LNCaP clone FGC (cell line): ENCODE measurements around the gene TMEM87B.

Source experiments
- DNase-seq: peaks from one replicate; pipeline ENCODE4 v3.0.0-alpha.2; 2011; ENCODE audit warnings: low read depth
- H3K4me3 ChIP-seq: 2 replicates; pipeline ENCODE4 v1.5.1; 2011; ENCODE audit warnings: mild to moderate bottlenecking, low read depth, low read length, control low read depth
- TF ChIP-seq, protein P1 (sequence below): IDR thresholded peaks from 2 replicates; pipeline ENCODE4 v1.5.1; 2012; ENCODE audit warnings: mild to moderate bottlenecking; ENCODE audit not compliant: control insufficient read depth, insufficient read depth; ENCODE audit errors: extremely low read depth

TMEM87B gene

GRCh38 chr2:112162956-112163355 is 107.9 kb downstream of the TMEM87B start:
- TF ChIP-seq, protein P1, sequence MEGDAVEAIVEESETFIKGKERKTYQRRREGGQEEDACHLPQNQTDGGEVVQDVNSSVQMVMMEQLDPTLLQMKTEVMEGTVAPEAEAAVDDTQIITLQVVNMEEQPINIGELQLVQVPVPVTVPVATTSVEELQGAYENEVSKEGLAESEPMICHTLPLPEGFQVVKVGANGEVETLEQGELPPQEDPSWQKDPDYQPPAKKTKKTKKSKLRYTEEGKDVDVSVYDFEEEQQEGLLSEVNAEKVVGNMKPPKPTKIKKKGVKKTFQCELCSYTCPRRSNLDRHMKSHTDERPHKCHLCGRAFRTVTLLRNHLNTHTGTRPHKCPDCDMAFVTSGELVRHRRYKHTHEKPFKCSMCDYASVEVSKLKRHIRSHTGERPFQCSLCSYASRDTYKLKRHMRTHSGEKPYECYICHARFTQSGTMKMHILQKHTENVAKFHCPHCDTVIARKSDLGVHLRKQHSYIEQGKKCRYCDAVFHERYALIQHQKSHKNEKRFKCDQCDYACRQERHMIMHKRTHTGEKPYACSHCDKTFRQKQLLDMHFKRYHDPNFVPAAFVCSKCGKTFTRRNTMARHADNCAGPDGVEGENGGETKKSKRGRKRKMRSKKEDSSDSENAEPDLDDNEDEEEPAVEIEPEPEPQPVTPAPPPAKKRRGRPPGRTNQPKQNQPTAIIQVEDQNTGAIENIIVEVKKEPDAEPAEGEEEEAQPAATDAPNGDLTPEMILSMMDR = no peak
- DNase-seq = no peak
- no peak overlapping the region for H3K4me3 ChIP-seq

- no peak overlapping the region for H3K4me3 ChIP-seq
- TF ChIP-seq, protein P1 = no peak
- no peak for DNase-seq
Observed at GRCh38 chr2:112163541-112163981, 108.5 kb downstream of the TMEM87B start.

GRCh38 chr2:112164876-112165275 is 109.8 kb downstream of the TMEM87B start:
- TF ChIP-seq, protein P1 = no peak
- H3K4me3 ChIP-seq = no peak overlapping the region
- no peak for DNase-seq

GRCh38 chr2:112165296-112165695 is 110.2 kb downstream of the TMEM87B start:
- TF ChIP-seq, protein P1 = no peak
- DNase-seq = no peak
- H3K4me3 ChIP-seq = no peak overlapping the region

- DNase-seq = no peak
- TF ChIP-seq, protein P1 = no peak
- no peak overlapping the region for H3K4me3 ChIP-seq
Observed at GRCh38 chr2:112166806-112167499, 111.9 kb downstream of the TMEM87B start.

DNA sequence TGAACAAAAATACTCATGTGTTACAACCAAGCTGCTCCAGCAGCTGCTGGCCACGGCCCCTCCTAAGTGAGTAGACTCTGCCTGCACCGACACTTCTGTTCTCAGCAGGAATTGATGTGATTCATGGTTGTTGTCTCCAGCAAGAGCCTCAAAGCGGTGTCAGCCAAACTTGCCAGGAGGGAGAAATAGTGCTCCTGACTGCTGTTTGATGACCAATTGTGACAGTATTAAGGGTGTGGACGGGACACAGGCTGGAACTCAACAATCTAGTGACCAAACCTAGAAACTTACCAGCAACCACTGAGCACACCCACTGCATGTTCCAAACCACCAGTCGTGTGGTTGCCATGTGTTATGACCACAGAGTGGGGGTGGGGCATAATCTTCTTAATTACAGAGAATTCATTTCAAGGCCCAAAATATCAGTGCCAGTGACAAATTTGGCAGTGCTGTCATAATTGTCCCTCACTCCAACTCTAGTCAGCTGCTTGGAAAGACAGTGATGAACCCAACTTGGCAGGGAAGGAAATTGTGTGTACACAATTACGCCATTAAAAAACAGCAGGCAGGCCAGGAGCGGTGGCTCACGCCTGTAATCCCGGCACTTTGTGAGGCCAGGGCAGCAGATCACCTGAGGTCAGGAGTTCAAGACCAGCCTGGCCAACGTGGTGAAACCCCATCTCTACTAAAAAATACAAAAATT is 113.5 kb downstream of the TMEM87B start:
- TF ChIP-seq, protein P1 = no peak
- no peak for DNase-seq
- no peak overlapping the region for H3K4me3 ChIP-seq
